H9 (cell line): ENCODE measurements around the gene WSCD2. TPM values are rescaled to one million over a fixed set of nuclear protein-coding genes. Genes with fewer than 3 reads are reported as not detected.

ENCODE experiments used
- DNase-seq: peaks from one replicate; pipeline ENCODE4 v3.0.0-alpha.2; 2017
- H2AFZ ChIP-seq: one replicate; pipeline ENCODE4 v1.6.1; 2013; ENCODE audit warnings: mild to moderate bottlenecking, low read length, control low read depth, moderate library complexity
- H2AK5ac ChIP-seq: 2 replicates; pipeline ENCODE4 v1.6.1; 2013; ENCODE audit warnings: low read length, control low read depth, mixed read lengths; ENCODE audit not compliant: insufficient read length
- H2BK120ac ChIP-seq: one replicate; pipeline ENCODE4 v1.6.1; 2013; ENCODE audit warnings: low read depth, mild to moderate bottlenecking, low read length, control low read depth, inconsistent platforms; ENCODE audit not compliant: poor library complexity, severe bottlenecking
- H2BK12ac ChIP-seq: 2 replicates; pipeline ENCODE4 v1.6.1; 2013; ENCODE audit warnings: low read length, control low read depth, mixed read lengths, low read depth; ENCODE audit not compliant: insufficient read length
- H2BK15ac ChIP-seq: 2 replicates; pipeline ENCODE4 v1.6.1; 2013; ENCODE audit warnings: low read depth, low read length, control low read depth
- H2BK20ac ChIP-seq: one replicate; pipeline ENCODE4 v1.6.1; 2013; ENCODE audit warnings: low read depth, mild to moderate bottlenecking, low read length, control low read depth, inconsistent platforms; ENCODE audit not compliant: poor library complexity, severe bottlenecking
- H2BK5ac ChIP-seq: 2 replicates; pipeline ENCODE4 v1.6.1; 2013; ENCODE audit warnings: low read length, control low read depth, mixed read lengths; ENCODE audit not compliant: insufficient read length
- H3K14ac ChIP-seq: 2 replicates; pipeline ENCODE4 v1.6.1; 2013; ENCODE audit warnings: low read length, control low read depth; ENCODE audit not compliant: insufficient read depth
- H3K18ac ChIP-seq: 2 replicates; pipeline ENCODE4 v1.6.1; 2013; ENCODE audit warnings: low read depth, mild to moderate bottlenecking, mixed read lengths, low read length, control low read depth; ENCODE audit not compliant: insufficient read length
- H3K23ac ChIP-seq: 2 replicates; pipeline ENCODE4 v1.6.1; 2013; ENCODE audit warnings: low read length, control low read depth, mixed read lengths, low read depth; ENCODE audit not compliant: insufficient read length
- H3K23me2 ChIP-seq: 2 replicates; pipeline ENCODE4 v1.6.1; 2013; ENCODE audit warnings: low read depth, mild to moderate bottlenecking, mixed read lengths, low read length, control low read depth; ENCODE audit not compliant: insufficient read length, poor library complexity, severe bottlenecking
- H3K27ac ChIP-seq: 2 replicates; pipeline ENCODE4 v1.5.1; 2013; ENCODE audit warnings: low read length, control low read depth, mixed read lengths, low read depth; ENCODE audit not compliant: insufficient read length
- H3K27me3 ChIP-seq: 2 replicates; pipeline ENCODE4 v1.6.1; 2013; ENCODE audit warnings: low read length, control low read depth, inconsistent platforms; ENCODE audit not compliant: insufficient read depth
- H3K4ac ChIP-seq: 2 replicates; pipeline ENCODE4 v1.6.1; 2013; ENCODE audit warnings: low read depth, mild to moderate bottlenecking, control low read depth, inconsistent platforms, low read length, moderate library complexity
- H3K4me1 ChIP-seq: 2 replicates; pipeline ENCODE4 v1.6.1; 2013; ENCODE audit warnings: low read length, control low read depth, inconsistent platforms; ENCODE audit not compliant: insufficient read depth
- H3K4me2 ChIP-seq: 2 replicates; pipeline ENCODE4 v1.6.1; 2013; ENCODE audit warnings: low read length, control low read depth, mixed read lengths; ENCODE audit not compliant: insufficient read length, insufficient read depth
- H3K56ac ChIP-seq: 2 replicates; pipeline ENCODE4 v1.6.1; 2013; ENCODE audit warnings: low read depth, mild to moderate bottlenecking, mixed read lengths, low read length, control low read depth; ENCODE audit not compliant: insufficient read length
- H3K79me1 ChIP-seq: 2 replicates; pipeline ENCODE4 v1.6.1; 2013; ENCODE audit warnings: low read depth, mild to moderate bottlenecking, moderate library complexity, low read length, control low read depth, inconsistent platforms; ENCODE audit not compliant: insufficient read depth, poor library complexity, severe bottlenecking
- H3K79me2 ChIP-seq: 2 replicates; pipeline ENCODE4 v1.6.1; 2013; ENCODE audit warnings: low read length, control low read depth, inconsistent platforms; ENCODE audit not compliant: insufficient read depth
- H3K9ac ChIP-seq: 2 replicates; pipeline ENCODE4 v1.6.1; 2013; ENCODE audit warnings: low read length, control low read depth, mixed read lengths; ENCODE audit not compliant: insufficient read length; ENCODE audit errors: extremely low read depth
- H3K9me3 ChIP-seq: one replicate; pipeline ENCODE4 v1.6.1; 2013; ENCODE audit warnings: low read depth, low read length, inconsistent platforms; ENCODE audit not compliant: control insufficient read depth
- H3T11ph ChIP-seq: one replicate; pipeline ENCODE4 v1.6.1; 2013; ENCODE audit warnings: mild to moderate bottlenecking, low read length, control low read depth, inconsistent platforms
- H4K20me1 ChIP-seq: one replicate; pipeline ENCODE4 v1.6.1; 2013; ENCODE audit not compliant: control insufficient read depth, insufficient read length, insufficient read depth
- H4K5ac ChIP-seq: 2 replicates; pipeline ENCODE4 v1.6.1; 2013; ENCODE audit warnings: low read depth, mild to moderate bottlenecking, mixed read lengths, low read length, control low read depth; ENCODE audit not compliant: insufficient read length
- H4K8ac ChIP-seq: replicated peaks from 2 replicates; pipeline ENCODE4 v1.6.1; 2013; ENCODE audit warnings: low read length, control low read depth, mixed read lengths, low read depth; ENCODE audit not compliant: insufficient read length
- H4K91ac ChIP-seq: 2 replicates; pipeline ENCODE4 v1.6.1; 2013; ENCODE audit warnings: low read depth, mild to moderate bottlenecking, moderate library complexity, mixed read lengths, low read length, control low read depth; ENCODE audit not compliant: insufficient read length
- H3K27ac Mint-ChIP-seq, 3 experiments: 2 replicates in 2 of 3; 3 replicates in 1 of 3; pipeline ENCODE4 v1.8.0; 2020 to 2021; ENCODE audit warnings: mixed read lengths in 3 of 3, mild to moderate bottlenecking in 1 of 3, moderate library complexity in 1 of 3
- H3K27me3 Mint-ChIP-seq: 2 replicates; pipeline ENCODE4 v1.8.0; 2021; ENCODE audit warnings: low read depth, mild to moderate bottlenecking, moderate library complexity, mixed read lengths
- H3K36me3 Mint-ChIP-seq, 3 experiments: 2 replicates in 2 of 3; 3 replicates in 1 of 3; pipeline ENCODE4 v1.8.0; 2020 to 2021; ENCODE audit warnings: low read depth in 3 of 3, mixed read lengths in 3 of 3; ENCODE audit not compliant: insufficient read depth in 1 of 3
- H3K4me1 Mint-ChIP-seq, 2 experiments: 2 replicates each; pipeline ENCODE4 v1.8.0; 2020; ENCODE audit warnings: mixed read lengths in 2 of 2
- H3K4me3 Mint-ChIP-seq, 2 experiments: 2 replicates in 1 of 2; 3 replicates in 1 of 2; pipeline ENCODE4 v1.8.0; 2020 to 2021; ENCODE audit warnings: mild to moderate bottlenecking in 2 of 2, mixed read lengths in 2 of 2, moderate library complexity in 1 of 2
- H3K9me3 Mint-ChIP-seq, 2 experiments: 2 replicates in 1 of 2; 3 replicates in 1 of 2; pipeline ENCODE4 v1.8.0; 2020; ENCODE audit warnings: mild to moderate bottlenecking in 2 of 2, mixed read lengths in 2 of 2, moderate library complexity in 1 of 2
- CTCF ChIP-seq: fragments of 200-600 bp; sonication (generic); conservative IDR thresholded peaks from 3 replicates; pipeline ENCODE4 v1.8.0; 2021; ENCODE audit warnings: antibody characterized with exemption, mild to moderate bottlenecking
- WGBS: extraction: QIAGEN DNeasy Blood & Tissue Kit; methylation state at CpG from one replicate; pipeline ENCODE4 v1.1.7; 2013; ENCODE audit warnings: missing lambda C conversion rate, low lambda C conversion rate, mixed read lengths; ENCODE audit not compliant: insufficient read length; ENCODE audit errors: extremely low coverage; 5-methylcytosine and 5-hydroxymethylcytosine counted together
- total RNA-seq: library from RNA; stranded (reverse); gene quantifications from 2 replicates; pipeline ENCODE4 v1.2.1, GENCODE V29; 2021

WSCD2 gene
- total RNA-seq, 1 experiment from 2014 or later = 0.92 TPM

DNA sequence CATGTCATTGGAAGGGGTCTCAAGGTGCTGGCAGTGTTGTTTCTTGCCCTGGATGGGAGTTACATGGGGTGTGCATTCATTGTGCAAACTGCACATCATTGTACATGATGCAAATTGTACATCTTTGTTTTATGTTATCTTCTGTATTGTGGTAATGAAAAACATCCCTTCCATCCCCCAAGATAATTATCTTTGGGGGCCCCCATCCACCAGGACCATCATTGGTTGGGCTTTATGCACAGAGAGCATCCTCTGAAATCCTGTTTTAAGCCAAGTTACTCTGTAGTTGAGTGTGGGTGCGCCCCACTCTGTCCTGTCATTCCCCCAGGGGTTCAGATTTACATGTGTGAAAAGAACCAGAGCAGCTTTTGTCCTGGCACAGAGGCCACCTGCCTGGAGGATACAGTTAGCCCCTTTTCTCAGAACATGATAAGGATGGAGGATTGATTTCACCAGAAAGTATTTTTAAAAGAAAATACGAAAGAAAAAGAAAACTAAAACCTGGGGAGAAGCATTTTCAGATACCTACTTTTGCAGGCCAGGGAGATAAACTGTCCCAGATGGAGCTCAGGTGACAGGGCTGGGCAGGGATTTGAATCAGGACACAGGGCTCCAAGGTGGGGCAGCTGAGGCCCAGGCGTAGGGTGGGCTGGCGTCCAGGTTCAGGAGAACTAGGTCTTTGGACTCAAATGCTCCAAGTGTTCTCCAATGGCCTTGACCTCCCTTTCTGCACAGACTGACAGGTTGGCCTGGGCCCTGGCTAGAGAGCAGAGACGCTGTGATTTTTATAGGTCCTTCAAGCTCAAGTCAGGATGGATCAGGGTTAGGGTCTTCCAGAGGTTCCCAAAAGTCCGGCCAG is 17.2 kb downstream of the WSCD2 start:
- Mint-ChIP-seq H3K9me3 (no peaks in the 10 kb centered on the region; a peak in 2 of 5 replicates), H3K4me1 (peaks cover 57 to 77% of the 10 kb centered on the region in 2 experiments), H3K36me3 (peaks cover 0 to 4% (median 0%) of the 10 kb centered on the region in 3 experiments; a peak in 2 of 7 replicates), H3K27me3 (peaks cover 1% of the 10 kb centered on the region; the same call in 1 of the 2 replicates), H3K27ac (no peak overlapping the region), H3K4me3 (no peak overlapping the region)
- Histone ChIP-seq H3K4me1 (peaks cover 4% of the 10 kb centered on the region; the same call in 1 of the 2 replicates), H3K56ac (no peak overlapping the region), H4K91ac (no peak overlapping the region), H4K20me1 (no peaks in the 10 kb centered on the region), H2AK5ac (no peak overlapping the region), H3K79me2 (no peaks in the 10 kb centered on the region), H2BK120ac (no peak overlapping the region), H4K5ac (no peak overlapping the region), H3K23me2 (no peaks in the 10 kb centered on the region), H2BK15ac (no peak overlapping the region), H2BK12ac (no peak overlapping the region), H3K27ac (no peak overlapping the region), H2BK5ac (no peak overlapping the region), H3K23ac (no peak overlapping the region), H3K27me3 (no peaks in the 10 kb centered on the region), H3K14ac (no peak overlapping the region), H2BK20ac (no peak overlapping the region), H3T11ph (no peak overlapping the region), H2AFZ (no peak overlapping the region), H3K18ac (no peak overlapping the region), H3K9ac (no peak overlapping the region), H3K4me2 (no peak overlapping the region), H3K9me3 (no peaks in the 10 kb centered on the region), H3K79me1 (no peaks in the 10 kb centered on the region), H4K8ac (no peak overlapping the region), H3K4ac (no peak overlapping the region)
- no peak for TF ChIP-seq CTCF
- no peak for DNase-seq
- no CpG with 5 or more reads among the region's 6 CpGs for WGBS
